Upper lobe of left lung (tissue), 6 donors: ENCODE results near the gene NRROS. TPM values are rescaled to one million over a fixed set of nuclear protein-coding genes. Genes with fewer than 3 reads are reported as not detected.

Source experiments
- ATAC-seq, 2 donors: fragments of 200-7000 bp; cut with Tn5 transposase; one replicate each; pipeline ENCODE4 v1.9.1; 2022; ENCODE audit warnings: mild to moderate bottlenecking in 2 of 2, moderate library complexity in 2 of 2; ENCODE audit not compliant: low FRiP score in 2 of 2
- DNase-seq, 2 donors: peaks; one replicate each; pipeline ENCODE4 v3.0.0-alpha.2; 2019 to 2020
- H3K27ac ChIP-seq, 4 donors: fragments of 200-600 bp; sonication (generic); one replicate each; pipeline ENCODE4 v1.5.1; 2016 to 2019
- H3K27me3 ChIP-seq, 4 donors: fragments of 200-600 bp; sonication (generic); one replicate each; pipeline ENCODE4 v1.5.1; 2017 to 2019
- H3K36me3 ChIP-seq, 4 donors: fragments of 200-600 bp; sonication (generic); one replicate each; pipeline ENCODE4 v1.5.1; 2016 to 2019
- H3K4me1 ChIP-seq, 4 donors: fragments of 200-600 bp; sonication (generic); one replicate each; pipeline ENCODE4 v1.5.1; 2018 to 2019
- H3K4me3 ChIP-seq, 4 donors: fragments of 200-600 bp; sonication (generic); one replicate each; pipeline ENCODE4 v1.5.1; 2017 to 2019; ENCODE audit warnings: mild to moderate bottlenecking in 2 of 4, moderate library complexity in 1 of 4
- H3K9me3 ChIP-seq, 4 donors: fragments of 200-600 bp; sonication (generic); one replicate each; pipeline ENCODE4 v1.5.1; 2018 to 2019
- CTCF ChIP-seq, 6 experiments: fragments of 450-650 bp in 4 of 6; fragments of 200-600 bp in 2 of 6; sonication (generic) in 2 of 6; IDR thresholded peaks; one replicate each; pipeline ENCODE4 v1.5.1; 2016 to 2019; ENCODE audit warnings: antibody characterized with exemption in 6 of 6
- EP300 ChIP-seq, 4 donors: sonication (generic); formaldehyde crosslinking; IDR thresholded peaks; one replicate each; pipeline ENCODE4 v1.5.1; 2017; ENCODE audit warnings: antibody characterized with exemption in 4 of 4, control low read depth in 2 of 4
- POLR2A ChIP-seq, 4 donors: fragments of 450-650 bp; IDR thresholded peaks; one replicate each; pipeline ENCODE4 v1.5.1; 2016 to 2017; ENCODE audit warnings: antibody characterized with exemption in 4 of 4, mild to moderate bottlenecking in 2 of 4
- POLR2AphosphoS5 ChIP-seq, 2 donors: sonication (generic); formaldehyde crosslinking; IDR thresholded peaks; one replicate each; pipeline ENCODE4 v1.5.1; 2017; ENCODE audit warnings: antibody characterized with exemption in 2 of 2
- WGBS, 2 donors: methylation state at CpG; one replicate each; pipeline ENCODE4 v1.1.5; 2017 to 2018; 5-methylcytosine and 5-hydroxymethylcytosine counted together
- total RNA-seq, 6 donors: library from RNA; depleted of rRNA in 4 of 6; stranded (reverse); fragments of >200 nt in 4 of 6; gene quantifications; one replicate each; pipeline versions ENCODE4 v1.1.0 to v1.2.1, GENCODE V29; 2016 to 2021
- donor health status: DM: no; HTN: no; CAD: no; lungs with moderate emphysema.
- donor health status: DM: no; HTN: yes; CAD: no; lungs with severe emphysema.

NRROS gene
- total RNA-seq, 6 donors from 2014 or later: 6.5 to 23.2 (median 16.4) TPM

- TF ChIP-seq POLR2A (IDR thresholded peaks at IDR 0.05) (peak in 1 of 4 donors; percentile 6), POLR2AphosphoS5 (IDR thresholded peaks at IDR 0.05) (no peak)
- H3K9me3 ChIP-seq: no peaks in the 10 kb centered on the region
- ATAC-seq (peak; percentile 44 to 78), DNase-seq (peak in 1 of 2 donors; percentile 56)
- peaks cover 12 to 30% (median 22%) of the 10 kb centered on the region in 4 donors for H3K4me1 ChIP-seq
- H3K4me3 ChIP-seq: no peak overlapping the region
- H3K27me3 ChIP-seq: no peaks in the 10 kb centered on the region
- H3K36me3 ChIP-seq: no peaks in the 10 kb centered on the region
- WGBS, 2 donors: 64% methylated on average over 12 of the region's 12 CpGs
- peak overlapping the region; percentile 72 to 76 (median 74) for H3K27ac ChIP-seq
These were observed 15.3 kb upstream of the NRROS start for GRCh38 chr3:196624067-196624790.

- H3K27ac ChIP-seq: peak overlapping the region; percentile 72 to 76 (median 74)
- peak in 1 of 2 donors; percentile 66 for DNase-seq
- H3K4me3 ChIP-seq: no peak overlapping the region
These were observed 14.6 kb upstream of the NRROS start for GRCh38 chr3:196624907-196625306.

GRCh38 chr3:196625331-196625730 lies 14.2 kb upstream of the NRROS start:
- ATAC-seq: peak in 1 of 2 donors; percentile 43
- H3K9me3 ChIP-seq: no peaks in the 10 kb centered on the region
- 74 to 83% methylated on average over 5 to 6 of the region's 6 CpGs for WGBS, 2 donors

More at GRCh38 chr3:196624907-196625306, 14.6 kb upstream of the NRROS start:
- ATAC-seq: peak; percentile 56 to 80
- H3K27me3 ChIP-seq: no peaks in the 10 kb centered on the region
- no peaks in the 10 kb centered on the region for H3K9me3 ChIP-seq
- 64 to 92% methylated on average over 14 to 16 of the region's 16 CpGs for WGBS, 2 donors
- TF ChIP-seq CTCF (IDR thresholded peaks at IDR 0.05) (no peak), EP300 (IDR thresholded peaks at IDR 0.05) (no peak), POLR2A (IDR thresholded peaks at IDR 0.05) (no peak), POLR2AphosphoS5 (IDR thresholded peaks at IDR 0.05) (peak; percentile 13 to 23)
- no peaks in the 10 kb centered on the region for H3K36me3 ChIP-seq
- H3K4me1 ChIP-seq: peaks cover 12 to 24% (median 19%) of the 10 kb centered on the region in 4 donors

GRCh38 chr3:196627918-196628231 lies 11.6 kb upstream of the NRROS start:
- Histone ChIP-seq H3K27me3 (no peaks in the 10 kb centered on the region), H3K9me3 (no peaks in the 10 kb centered on the region), H3K27ac (no peak overlapping the region), H3K36me3 (no peaks in the 10 kb centered on the region), H3K4me3 (no peak overlapping the region), H3K4me1 (peaks cover 12 to 28% (median 20%) of the 10 kb centered on the region in 4 donors)
- DNase-seq (no peak), ATAC-seq (no peak)
- no peak for TF ChIP-seq POLR2AphosphoS5 (IDR thresholded peaks at IDR 0.05)
- no peak for TF ChIP-seq CTCF (IDR thresholded peaks at IDR 0.05)
- no peak for TF ChIP-seq EP300 (IDR thresholded peaks at IDR 0.05)
- TF ChIP-seq POLR2A (IDR thresholded peaks at IDR 0.05): no peak
- WGBS, 2 donors: 93 to 98% methylated on average over 6 to 8 of the region's 8 CpGs

More at GRCh38 chr3:196625331-196625730, 14.2 kb upstream of the NRROS start:
- no peak for DNase-seq
- TF ChIP-seq CTCF (IDR thresholded peaks at IDR 0.05) (no peak), POLR2AphosphoS5 (IDR thresholded peaks at IDR 0.05) (no peak), EP300 (IDR thresholded peaks at IDR 0.05) (no peak), POLR2A (IDR thresholded peaks at IDR 0.05) (no peak)
- H3K36me3 ChIP-seq: no peaks in the 10 kb centered on the region
- peaks cover 10 to 20% (median 15%) of the 10 kb centered on the region in 4 donors for H3K4me1 ChIP-seq
- H3K27ac ChIP-seq: peak overlapping the region in 3 of 4 donors; percentile 38 to 74 (median 72)
- H3K27me3 ChIP-seq: no peaks in the 10 kb centered on the region
- no peak overlapping the region for H3K4me3 ChIP-seq

- Histone ChIP-seq H3K4me1 (peaks cover 12 to 30% (median 24%) of the 10 kb centered on the region in 4 donors), H3K27ac (no peak overlapping the region), H3K4me3 (no peak overlapping the region), H3K36me3 (no peaks in the 10 kb centered on the region), H3K27me3 (no peaks in the 10 kb centered on the region), H3K9me3 (no peaks in the 10 kb centered on the region)
- TF ChIP-seq POLR2A (IDR thresholded peaks at IDR 0.05) (no peak), EP300 (IDR thresholded peaks at IDR 0.05) (no peak), POLR2AphosphoS5 (IDR thresholded peaks at IDR 0.05) (no peak), CTCF (IDR thresholded peaks at IDR 0.05) (no peak)
- no peak for ATAC-seq
- no peak for DNase-seq
- WGBS, 2 donors: 81 to 86% methylated on average over 2 of the region's 2 CpGs
These were observed 10.3 kb upstream of the NRROS start for GRCh38 chr3:196629228-196629627.
